ENCODE results near the gene CKMT1A. TPM values are rescaled to one million over a fixed set of nuclear protein-coding genes. Genes with fewer than 3 reads are reported as not detected.
"Not testable (repeated sequence)": the region's sequence is repeated elsewhere in the genome, so short reads cannot be mapped to it uniquely, and the experiment has no call there.

The CKMT1A gene
- total RNA-seq: 1 to 10 TPM in 3 of 4 donors, under 1 TPM in 1; 0.79 to 3.8 (median 1.6) TPM

DNA sequence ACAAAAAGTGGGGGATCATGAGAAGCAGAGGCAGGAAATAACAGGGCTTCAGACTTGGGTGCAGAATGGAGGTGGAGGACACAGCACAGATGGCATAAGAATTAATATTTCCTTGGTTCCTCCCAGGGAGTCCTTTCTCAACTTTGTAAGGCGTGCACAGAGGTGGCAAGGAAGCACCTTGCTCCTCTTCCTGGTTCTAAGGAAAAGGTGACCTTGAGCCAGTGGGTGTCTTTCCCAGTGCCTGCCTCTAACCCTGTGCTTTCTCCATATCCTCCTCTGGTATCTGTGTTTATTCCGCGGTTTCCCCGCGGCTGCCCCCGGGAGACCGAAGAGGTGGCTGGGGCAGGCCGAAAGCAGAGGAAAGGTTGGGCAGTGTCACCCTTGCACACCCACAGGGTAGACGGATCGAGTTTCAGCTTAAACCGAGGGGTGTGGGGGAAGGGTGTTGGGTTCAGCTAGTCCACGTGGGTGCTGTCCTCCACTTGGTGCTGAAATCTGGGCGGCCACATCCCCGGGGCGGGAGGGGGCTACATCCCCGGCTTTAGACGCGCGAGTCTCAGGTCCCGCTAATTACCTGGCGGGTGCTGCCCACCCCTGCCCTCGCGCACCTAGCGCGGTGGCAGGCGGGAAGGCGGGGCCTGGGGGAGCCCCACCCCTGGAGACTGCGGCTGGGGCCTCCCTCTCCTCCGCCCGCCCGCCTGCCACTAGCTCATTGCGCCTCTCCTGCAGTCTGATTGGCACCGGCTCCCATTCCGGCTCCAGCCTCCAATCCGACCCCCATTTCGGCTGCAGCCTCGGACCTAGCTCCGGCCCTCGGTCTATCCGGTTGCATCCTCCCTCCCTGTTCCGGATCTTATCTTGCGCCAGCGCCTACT lies at the start of gene CKMT1A:
Gene CKMT1A, plus strand, starts transcription at position 712 of the 875 bp plus-strand sequence. CDS start 192 bp downstream, outside the sequence.
- ATAC-seq (ENCODE audit: low FRiP score): peak; percentile 37
- not testable (repeated sequence) for DNase-seq (ENCODE audit: low spot score)

DNA sequence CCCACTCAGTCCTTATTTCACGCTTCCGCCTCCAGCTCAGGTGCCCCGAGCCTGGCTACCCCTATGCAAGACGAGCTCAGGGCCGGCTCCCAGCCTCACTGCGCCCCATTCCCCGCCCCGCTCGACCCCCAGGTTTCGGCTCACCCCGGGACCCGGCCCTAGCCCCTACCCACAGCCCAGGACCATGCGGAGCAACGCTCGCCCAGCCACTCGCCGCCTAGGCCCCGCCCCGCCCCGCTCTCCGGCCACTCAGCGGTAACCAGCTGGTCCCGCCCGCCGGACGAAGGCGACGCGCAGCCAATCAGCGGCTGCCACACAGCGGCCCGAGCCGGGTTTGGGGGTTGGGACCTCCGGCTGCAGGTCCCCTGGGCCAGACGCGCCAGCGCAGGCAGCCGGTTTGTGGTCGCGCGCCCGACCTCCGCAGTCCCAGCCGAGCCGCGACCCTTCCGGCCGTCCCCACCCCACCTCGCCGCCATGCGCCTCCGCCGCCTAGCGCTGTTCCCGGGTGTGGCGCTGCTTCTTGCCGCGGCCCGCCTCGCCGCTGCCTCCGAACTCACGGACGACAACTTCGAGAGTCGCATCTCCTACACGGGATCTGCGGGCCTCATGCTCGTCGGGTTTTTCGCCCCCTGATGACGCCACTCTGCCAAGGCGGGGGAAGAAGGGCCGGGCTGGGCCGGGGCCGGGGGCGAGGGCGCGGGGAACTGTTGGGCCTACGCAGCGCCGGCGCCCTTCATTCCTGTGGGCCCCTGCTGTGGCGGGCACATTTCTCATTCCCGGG lies 44.8 kb upstream of the CKMT1A start, which contains the start of gene CATSPER2:
Gene CATSPER2, minus strand, starts transcription at position 196 of the 781 bp plus-strand sequence. CDS start 783 bp downstream, outside the sequence.
- ATAC-seq (ENCODE audit: low FRiP score) (no peak), DNase-seq (ENCODE audit: low spot score) (no peak)
- TF ChIP-seq, protein P1, sequence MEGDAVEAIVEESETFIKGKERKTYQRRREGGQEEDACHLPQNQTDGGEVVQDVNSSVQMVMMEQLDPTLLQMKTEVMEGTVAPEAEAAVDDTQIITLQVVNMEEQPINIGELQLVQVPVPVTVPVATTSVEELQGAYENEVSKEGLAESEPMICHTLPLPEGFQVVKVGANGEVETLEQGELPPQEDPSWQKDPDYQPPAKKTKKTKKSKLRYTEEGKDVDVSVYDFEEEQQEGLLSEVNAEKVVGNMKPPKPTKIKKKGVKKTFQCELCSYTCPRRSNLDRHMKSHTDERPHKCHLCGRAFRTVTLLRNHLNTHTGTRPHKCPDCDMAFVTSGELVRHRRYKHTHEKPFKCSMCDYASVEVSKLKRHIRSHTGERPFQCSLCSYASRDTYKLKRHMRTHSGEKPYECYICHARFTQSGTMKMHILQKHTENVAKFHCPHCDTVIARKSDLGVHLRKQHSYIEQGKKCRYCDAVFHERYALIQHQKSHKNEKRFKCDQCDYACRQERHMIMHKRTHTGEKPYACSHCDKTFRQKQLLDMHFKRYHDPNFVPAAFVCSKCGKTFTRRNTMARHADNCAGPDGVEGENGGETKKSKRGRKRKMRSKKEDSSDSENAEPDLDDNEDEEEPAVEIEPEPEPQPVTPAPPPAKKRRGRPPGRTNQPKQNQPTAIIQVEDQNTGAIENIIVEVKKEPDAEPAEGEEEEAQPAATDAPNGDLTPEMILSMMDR (IDR thresholded peaks at IDR 0.05): no peak

DNA sequence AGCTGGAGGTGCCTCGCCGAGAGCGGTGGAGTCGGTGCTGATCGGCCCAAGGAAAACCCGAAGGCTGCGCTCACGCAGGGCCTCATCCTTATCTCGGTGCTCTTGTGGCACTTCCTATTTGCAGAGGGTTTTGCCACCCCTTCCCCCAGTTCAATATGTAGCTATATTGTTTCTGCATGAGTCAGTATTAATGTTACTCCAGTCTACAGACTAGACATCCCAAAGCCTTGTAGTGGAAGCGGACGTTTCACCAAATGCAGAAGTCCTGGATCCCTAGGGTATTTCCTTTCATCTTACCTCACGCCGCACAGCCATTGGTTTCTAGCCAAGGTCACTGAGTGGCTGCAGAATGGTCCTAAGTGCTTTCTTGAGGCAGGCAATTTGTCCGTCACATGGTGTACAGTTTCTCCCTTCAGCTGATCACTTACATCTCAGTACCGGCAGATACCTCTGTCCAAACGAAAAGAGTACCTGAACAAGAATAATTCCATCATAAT lies 44.2 kb upstream of the CKMT1A start:
- ATAC-seq (ENCODE audit: low FRiP score); DNase-seq (ENCODE audit: low spot score): not testable (repeated sequence)

DNA sequence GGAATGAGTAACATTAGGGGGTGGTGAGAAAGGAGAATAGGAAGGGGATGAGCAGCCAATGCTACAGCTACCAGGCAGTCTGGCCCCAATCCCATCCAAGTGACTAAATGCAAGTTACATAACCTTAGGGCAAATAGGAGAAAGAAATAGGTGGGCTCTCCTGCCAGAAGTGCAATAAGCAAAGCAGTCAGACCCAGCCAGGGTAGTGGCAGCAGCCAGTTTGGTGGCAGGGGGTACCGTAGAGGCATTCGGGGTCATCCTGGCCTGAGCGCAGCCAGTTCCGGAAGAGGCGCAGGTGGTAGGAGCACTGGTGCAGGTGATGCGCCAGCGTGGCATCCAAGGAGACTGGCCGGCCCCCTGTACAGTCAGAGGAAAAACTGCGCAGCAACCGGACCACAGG lies 33.9 kb upstream of the CKMT1A start:
- not testable (repeated sequence) for ATAC-seq (ENCODE audit: low FRiP score)

DNA sequence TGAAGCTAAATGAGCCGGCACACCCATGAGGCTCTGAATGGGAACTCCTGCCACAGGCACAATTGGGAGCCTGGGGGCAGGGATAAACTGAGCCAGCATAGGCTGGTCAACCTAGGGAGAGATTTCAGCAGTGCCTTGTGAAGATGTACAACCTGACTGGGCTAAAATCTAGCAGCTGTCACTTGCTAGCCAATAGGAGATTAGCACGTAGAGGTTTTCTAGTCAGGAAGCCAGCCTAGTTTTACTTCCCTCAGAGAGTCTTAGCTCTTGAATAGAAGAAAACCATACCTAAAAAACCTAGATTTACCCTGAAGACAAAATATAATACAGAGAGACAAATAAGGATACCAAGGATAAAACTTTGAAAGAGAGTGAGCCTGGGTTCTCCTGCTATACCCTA lies 31.4 kb upstream of the CKMT1A start:
- not testable (repeated sequence) for DNase-seq (ENCODE audit: low spot score); ATAC-seq (ENCODE audit: low FRiP score)

More for the DNA sequence above, 33.9 kb upstream of the CKMT1A start:
- not testable (repeated sequence) for DNase-seq (ENCODE audit: low spot score)

DNA sequence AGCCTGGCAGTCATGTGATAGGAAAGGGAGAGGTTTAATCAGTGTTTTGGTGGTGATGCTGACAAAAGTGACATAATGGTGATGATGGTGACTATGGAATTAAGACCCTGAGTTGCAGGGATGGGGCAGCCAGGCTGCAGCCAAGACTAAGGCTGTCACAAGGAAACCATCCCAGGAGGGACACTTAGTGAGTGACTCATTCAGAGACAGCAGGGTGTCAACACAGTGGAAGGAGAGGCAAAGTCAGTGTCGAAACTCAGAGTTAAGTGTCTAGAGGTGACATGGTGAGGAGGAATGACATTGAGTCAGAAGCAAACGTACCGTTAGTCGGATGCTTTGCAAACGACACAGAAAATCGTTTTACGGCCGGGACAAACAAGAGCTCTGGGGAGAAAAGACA lies 30.3 kb upstream of the CKMT1A start:
- ATAC-seq (ENCODE audit: low FRiP score); DNase-seq (ENCODE audit: low spot score): not testable (repeated sequence)

DNA sequence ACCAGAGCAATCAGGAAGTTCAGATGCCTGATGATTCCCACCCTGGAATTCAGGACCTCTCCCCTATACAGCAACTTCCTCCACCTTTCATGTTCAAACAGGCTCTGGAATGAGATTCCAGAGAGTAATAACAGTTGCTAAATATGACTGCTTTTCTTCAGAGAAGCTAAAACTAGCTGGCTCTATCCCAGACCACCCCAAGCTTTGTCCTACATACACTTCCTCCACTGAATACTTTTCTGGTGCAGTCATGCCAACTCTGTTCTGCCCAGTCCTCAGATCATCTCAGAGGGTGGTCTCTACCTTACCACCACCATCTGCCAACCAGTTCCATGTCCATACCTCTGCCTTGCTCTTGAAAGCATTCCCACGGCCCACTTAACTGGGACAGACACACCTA lies 27.5 kb upstream of the CKMT1A start:
- not testable (repeated sequence) for DNase-seq (ENCODE audit: low spot score); ATAC-seq (ENCODE audit: low FRiP score)

DNA sequence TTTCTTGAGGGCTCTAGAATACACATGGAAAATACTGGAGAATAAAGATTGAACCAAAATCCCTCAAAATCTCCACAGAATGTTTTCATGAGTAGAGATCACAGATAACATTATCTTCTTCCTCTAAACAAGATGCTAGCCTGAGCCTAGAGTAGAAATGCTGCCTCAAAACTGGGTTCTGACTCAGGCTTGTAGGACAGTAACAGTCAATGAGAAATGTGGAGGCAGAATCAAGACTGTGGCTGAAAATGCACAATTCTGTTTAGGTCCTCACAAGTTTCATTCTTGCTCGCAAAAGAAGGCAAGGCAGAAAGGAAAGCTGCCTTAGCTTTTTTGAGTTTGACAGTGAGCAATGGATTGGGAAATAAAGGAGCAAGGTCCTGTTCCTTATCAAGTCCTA lies 19.5 kb upstream of the CKMT1A start:
- not testable (repeated sequence) for DNase-seq (ENCODE audit: low spot score); ATAC-seq (ENCODE audit: low FRiP score)

DNA sequence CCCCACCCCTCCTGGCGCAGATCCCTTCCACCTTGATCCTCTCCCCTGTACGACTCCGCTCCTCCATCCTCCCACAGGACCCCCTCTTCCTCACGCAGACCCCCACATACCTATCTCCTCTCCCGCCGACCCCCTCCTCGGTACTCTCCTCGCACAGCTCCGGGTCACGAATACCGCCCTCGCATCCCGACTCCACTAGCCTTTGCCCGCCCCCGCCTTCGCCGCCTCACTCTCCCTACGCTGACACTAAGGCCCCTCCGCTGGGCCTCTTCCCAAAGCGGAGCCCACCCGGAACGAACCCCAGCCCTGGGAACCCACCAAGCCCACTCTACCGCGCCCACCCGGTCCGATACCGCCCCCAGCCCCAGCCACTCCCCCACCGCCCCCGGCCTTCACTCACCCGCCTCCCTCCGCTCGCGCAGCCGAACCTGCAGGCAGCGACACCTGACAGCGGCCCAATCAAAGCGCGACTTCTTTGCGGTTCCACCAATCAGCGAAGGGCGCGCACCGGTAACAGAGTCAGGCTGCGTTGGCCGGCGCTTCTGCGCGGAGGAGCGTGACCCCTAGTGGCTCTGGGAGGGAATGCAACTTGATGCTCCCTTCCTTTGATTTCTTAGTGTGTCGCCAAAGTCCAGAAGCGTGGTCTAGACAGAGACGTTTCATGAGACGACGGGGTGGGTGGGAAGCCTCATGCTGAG lies 3.9 kb upstream of the CKMT1A start:
- ATAC-seq (ENCODE audit: low FRiP score): peak; percentile 97
- DNase-seq (ENCODE audit: low spot score): not testable (repeated sequence)

DNA sequence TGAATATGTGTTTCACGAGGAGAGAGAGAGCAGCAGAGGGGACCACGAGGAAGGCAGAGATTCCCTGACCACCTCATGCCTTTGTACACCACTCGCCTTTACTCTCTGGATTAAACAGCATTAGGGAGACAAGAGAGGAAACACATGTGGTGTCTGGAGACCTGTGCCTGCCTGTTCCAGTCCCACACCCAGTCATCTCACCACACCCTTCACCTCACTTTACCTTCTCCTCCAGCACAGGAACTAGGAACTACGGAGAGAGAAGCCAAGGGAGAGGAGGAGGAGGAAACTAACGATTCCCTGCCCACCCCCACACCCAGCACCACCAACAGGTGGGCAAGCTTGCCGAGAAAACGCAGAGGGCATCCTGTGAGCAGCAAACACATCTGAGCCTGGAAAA lies 980 bp upstream of the CKMT1A start:
- DNase-seq (ENCODE audit: low spot score); ATAC-seq (ENCODE audit: low FRiP score): not testable (repeated sequence)

DNA sequence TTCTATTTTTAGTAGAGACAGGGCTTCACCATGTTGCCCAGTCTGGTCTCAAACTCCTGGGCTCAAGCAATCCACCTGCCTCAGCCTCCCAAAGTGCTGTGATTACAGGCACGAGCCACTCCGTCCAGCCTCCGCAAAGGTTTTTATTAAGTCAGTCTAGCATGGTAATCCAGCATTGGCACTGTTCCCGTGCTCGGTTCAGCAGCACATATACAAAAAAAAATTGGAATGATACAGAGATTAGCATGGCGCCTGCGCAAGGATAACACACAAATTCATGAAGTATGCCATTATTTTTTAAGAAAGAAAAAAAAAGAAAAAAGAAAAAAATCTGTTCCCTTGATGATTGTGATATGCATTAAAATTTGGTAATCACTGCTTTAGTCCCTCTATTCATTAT lies 8.5 kb downstream of the CKMT1A start:
- TF ChIP-seq, protein P1 (IDR thresholded peaks at IDR 0.05): no peak

More for the DNA sequence above, 8.5 kb downstream of the CKMT1A start:
- ATAC-seq (ENCODE audit: low FRiP score) (no peak), DNase-seq (ENCODE audit: low spot score) (no peak)

Measured in omental fat pad (tissue), 4 donors.